ENCODE results near the gene SLC25A36.
"Not testable (repeated sequence)": the region's sequence is repeated elsewhere in the genome, so short reads cannot be mapped to it uniquely, and the experiment has no call there.

Gene SLC25A36

GRCh38 chr3:140948460-140949249 lies 7.0 kb downstream of the SLC25A36 start:
- Histone ChIP-seq H3K27ac (ENCODE audit: low read depth, low read length) (no peak overlapping the region), H3K36me3 (ENCODE audit: control insufficient read depth in 5 of 5, insufficient read depth in 5 of 5, low read length in 5 of 5) (no peaks in the 10 kb centered on the region), H3K4me1 (ENCODE audit: control insufficient read depth in 5 of 5, insufficient read depth in 5 of 5, low read length in 5 of 5) (peaks cover 0 to 35% (median 24%) of the 10 kb centered on the region in 5 donors), H3K27me3 (ENCODE audit: control insufficient read depth in 5 of 5, insufficient read depth in 4 of 5, low read length in 5 of 5) (no peaks in the 10 kb centered on the region), H3K9ac (ENCODE audit: low read length in 5 of 5) (no peak overlapping the region), H3K9me3 (ENCODE audit: control insufficient read depth in 5 of 5, low read length in 5 of 5) (no peaks in the 10 kb centered on the region), H3K4me3 (ENCODE audit: low read depth in 1 of 5, low read length in 5 of 5) (no peak overlapping the region)

GRCh38 chr3:140950144-140950543 lies 8.5 kb downstream of the SLC25A36 start:
- H3K4me1 ChIP-seq (ENCODE audit: control insufficient read depth in 5 of 5, insufficient read depth in 5 of 5, low read length in 5 of 5): peaks cover 0 to 20% (median 14%) of the 10 kb centered on the region in 5 donors
- no peaks in the 10 kb centered on the region for H3K9me3 ChIP-seq (ENCODE audit: control insufficient read depth in 5 of 5, low read length in 5 of 5)
- H3K27me3 ChIP-seq (ENCODE audit: control insufficient read depth in 5 of 5, insufficient read depth in 4 of 5, low read length in 5 of 5): no peaks in the 10 kb centered on the region
- no peak overlapping the region for H3K4me3 ChIP-seq (ENCODE audit: low read depth in 1 of 5, low read length in 5 of 5)
- H3K27ac ChIP-seq (ENCODE audit: low read depth, low read length): no peak overlapping the region
- no peaks in the 10 kb centered on the region for H3K36me3 ChIP-seq (ENCODE audit: control insufficient read depth in 5 of 5, insufficient read depth in 5 of 5, low read length in 5 of 5)
- H3K9ac ChIP-seq (ENCODE audit: low read length in 5 of 5): no peak overlapping the region

GRCh38 chr3:140950863-140951262 lies 9.2 kb downstream of the SLC25A36 start:
- H3K27me3 ChIP-seq (ENCODE audit: control insufficient read depth in 5 of 5, insufficient read depth in 4 of 5, low read length in 5 of 5): no peaks in the 10 kb centered on the region

GRCh38 chr3:140951750-140952149 lies 10.1 kb downstream of the SLC25A36 start:
- H3K36me3 ChIP-seq (ENCODE audit: control insufficient read depth in 5 of 5, insufficient read depth in 5 of 5, low read length in 5 of 5); H3K9me3 ChIP-seq (ENCODE audit: control insufficient read depth in 5 of 5, low read length in 5 of 5); H3K4me3 ChIP-seq (ENCODE audit: low read depth in 1 of 5, low read length in 5 of 5); H3K27me3 ChIP-seq (ENCODE audit: control insufficient read depth in 5 of 5, insufficient read depth in 4 of 5, low read length in 5 of 5); H3K27ac ChIP-seq (ENCODE audit: low read depth, low read length); H3K9ac ChIP-seq (ENCODE audit: low read length in 5 of 5): not testable (repeated sequence)
- peaks cover 0 to 19% (median 7%) of the 10 kb centered on the region in 5 donors for H3K4me1 ChIP-seq (ENCODE audit: control insufficient read depth in 5 of 5, insufficient read depth in 5 of 5, low read length in 5 of 5)

More at GRCh38 chr3:140950863-140951262, 9.2 kb downstream of the SLC25A36 start:
- peaks cover 0 to 19% (median 8%) of the 10 kb centered on the region in 5 donors for H3K4me1 ChIP-seq (ENCODE audit: control insufficient read depth in 5 of 5, insufficient read depth in 5 of 5, low read length in 5 of 5)
- H3K9me3 ChIP-seq (ENCODE audit: control insufficient read depth in 5 of 5, low read length in 5 of 5): no peaks in the 10 kb centered on the region
- no peak overlapping the region for H3K27ac ChIP-seq (ENCODE audit: low read depth, low read length)
- H3K36me3 ChIP-seq (ENCODE audit: control insufficient read depth in 5 of 5, insufficient read depth in 5 of 5, low read length in 5 of 5): no peaks in the 10 kb centered on the region
- H3K9ac ChIP-seq (ENCODE audit: low read length in 5 of 5): no peak overlapping the region
- no peak overlapping the region for H3K4me3 ChIP-seq (ENCODE audit: low read depth in 1 of 5, low read length in 5 of 5)

- Histone ChIP-seq H3K27me3 (ENCODE audit: control insufficient read depth in 5 of 5, insufficient read depth in 4 of 5, low read length in 5 of 5) (no peaks in the 10 kb centered on the region), H3K36me3 (ENCODE audit: control insufficient read depth in 5 of 5, insufficient read depth in 5 of 5, low read length in 5 of 5) (peaks cover 0 to 2% (median 0%) of the 10 kb centered on the region in 5 donors), H3K27ac (ENCODE audit: low read depth, low read length) (no peak overlapping the region), H3K9ac (ENCODE audit: low read length in 5 of 5) (no peak overlapping the region), H3K4me1 (ENCODE audit: control insufficient read depth in 5 of 5, insufficient read depth in 5 of 5, low read length in 5 of 5) (peaks cover 0 to 21% (median 7%) of the 10 kb centered on the region in 5 donors), H3K4me3 (ENCODE audit: low read depth in 1 of 5, low read length in 5 of 5) (no peak overlapping the region), H3K9me3 (ENCODE audit: control insufficient read depth in 5 of 5, low read length in 5 of 5) (no peaks in the 10 kb centered on the region)
Measured at GRCh38 chr3:140953028-140953960, 11.7 kb downstream of the SLC25A36 start.

- no peaks in the 10 kb centered on the region for H3K9me3 ChIP-seq (ENCODE audit: control insufficient read depth in 5 of 5, low read length in 5 of 5)
- no peak overlapping the region for H3K27ac ChIP-seq (ENCODE audit: low read depth, low read length)
- no peak overlapping the region for H3K9ac ChIP-seq (ENCODE audit: low read length in 5 of 5)
- H3K4me3 ChIP-seq (ENCODE audit: low read depth in 1 of 5, low read length in 5 of 5): no peak overlapping the region
- peaks cover 0 to 16% (median 7%) of the 10 kb centered on the region in 5 donors for H3K4me1 ChIP-seq (ENCODE audit: control insufficient read depth in 5 of 5, insufficient read depth in 5 of 5, low read length in 5 of 5)
- H3K27me3 ChIP-seq (ENCODE audit: control insufficient read depth in 5 of 5, insufficient read depth in 4 of 5, low read length in 5 of 5): no peaks in the 10 kb centered on the region
- peaks cover 0 to 3% (median 0%) of the 10 kb centered on the region in 5 donors for H3K36me3 ChIP-seq (ENCODE audit: control insufficient read depth in 5 of 5, insufficient read depth in 5 of 5, low read length in 5 of 5)
Measured at GRCh38 chr3:140954576-140954975, 12.9 kb downstream of the SLC25A36 start.

- Histone ChIP-seq H3K27me3 (ENCODE audit: control insufficient read depth in 5 of 5, insufficient read depth in 4 of 5, low read length in 5 of 5) (no peaks in the 10 kb centered on the region), H3K27ac (ENCODE audit: low read depth, low read length) (no peak overlapping the region), H3K4me1 (ENCODE audit: control insufficient read depth in 5 of 5, insufficient read depth in 5 of 5, low read length in 5 of 5) (peaks cover 0 to 16% (median 6%) of the 10 kb centered on the region in 5 donors)
Measured at GRCh38 chr3:140955645-140956044, 14.0 kb downstream of the SLC25A36 start.

GRCh38 chr3:140956058-140956835 lies 14.6 kb downstream of the SLC25A36 start:
- peaks cover 0 to 16% (median 2%) of the 10 kb centered on the region in 5 donors for H3K4me1 ChIP-seq (ENCODE audit: control insufficient read depth in 5 of 5, insufficient read depth in 5 of 5, low read length in 5 of 5)
- H3K9ac ChIP-seq (ENCODE audit: low read length in 5 of 5): no peak overlapping the region
- H3K27me3 ChIP-seq (ENCODE audit: control insufficient read depth in 5 of 5, insufficient read depth in 4 of 5, low read length in 5 of 5): no peaks in the 10 kb centered on the region
- H3K36me3 ChIP-seq (ENCODE audit: control insufficient read depth in 5 of 5, insufficient read depth in 5 of 5, low read length in 5 of 5): peaks cover 8 to 11% (median 9%) of the 10 kb centered on the region in 5 donors
- no peak overlapping the region for H3K4me3 ChIP-seq (ENCODE audit: low read depth in 1 of 5, low read length in 5 of 5)
- H3K9me3 ChIP-seq (ENCODE audit: control insufficient read depth in 5 of 5, low read length in 5 of 5): no peaks in the 10 kb centered on the region
- H3K27ac ChIP-seq (ENCODE audit: low read depth, low read length): no peak overlapping the region

More at GRCh38 chr3:140955645-140956044, 14.0 kb downstream of the SLC25A36 start:
- Histone ChIP-seq H3K9me3 (ENCODE audit: control insufficient read depth in 5 of 5, low read length in 5 of 5) (no peaks in the 10 kb centered on the region), H3K9ac (ENCODE audit: low read length in 5 of 5) (no peak overlapping the region), H3K4me3 (ENCODE audit: low read depth in 1 of 5, low read length in 5 of 5) (no peak overlapping the region), H3K36me3 (ENCODE audit: control insufficient read depth in 5 of 5, insufficient read depth in 5 of 5, low read length in 5 of 5) (peaks cover 5 to 8% (median 7%) of the 10 kb centered on the region in 5 donors)

- Histone ChIP-seq H3K36me3 (ENCODE audit: control insufficient read depth in 5 of 5, insufficient read depth in 5 of 5, low read length in 5 of 5) (peaks cover 17 to 50% (median 28%) of the 10 kb centered on the region in 5 donors), H3K9me3 (ENCODE audit: control insufficient read depth in 5 of 5, low read length in 5 of 5) (no peaks in the 10 kb centered on the region), H3K27ac (ENCODE audit: low read depth, low read length) (no peak overlapping the region), H3K4me1 (ENCODE audit: control insufficient read depth in 5 of 5, insufficient read depth in 5 of 5, low read length in 5 of 5) (no peaks in the 10 kb centered on the region), H3K4me3 (ENCODE audit: low read depth in 1 of 5, low read length in 5 of 5) (no peak overlapping the region), H3K9ac (ENCODE audit: low read length in 5 of 5) (peak overlapping the region in 1 of 5 donors; percentile 13), H3K27me3 (ENCODE audit: control insufficient read depth in 5 of 5, insufficient read depth in 4 of 5, low read length in 5 of 5) (no peaks in the 10 kb centered on the region)
Measured at GRCh38 chr3:140972833-140973232, 31.2 kb downstream of the SLC25A36 start.

Data from subcutaneous abdominal adipose tissue (tissue), 5 donors.